ENCODE data around the gene NOXO1.
"Not testable (repeated sequence)": the region's sequence is repeated elsewhere in the genome, so short reads cannot be mapped to it uniquely, and the experiment has no call there.

Gene NOXO1

GRCh38 chr16:1965396-1966001 is 15.8 kb downstream of the NOXO1 start:
- DNase-seq (ENCODE audit: low read depth, low spot score): no peak
- H3K4me3 ChIP-seq (ENCODE audit: low read length): peak overlapping the region; percentile 79

GRCh38 chr16:1964506-1965395 is 16.5 kb downstream of the NOXO1 start, which contains the start of gene RPS2:
RPS2 (minus strand) TSS chr16:1964826; CDS start chr16:1964625, 201 bp downstream.
- H3K4me3 ChIP-seq (ENCODE audit: low read length): peak within 1 kb of the TSS; percentile 79
- DNase-seq (ENCODE audit: low read depth, low spot score): peak; percentile 97

- no peak for DNase-seq (ENCODE audit: low read depth, low spot score)
- peak overlapping the region; percentile 79 for H3K4me3 ChIP-seq (ENCODE audit: low read length)
Measured at GRCh38 chr16:1963806-1964505, 17.3 kb downstream of the NOXO1 start.

- not testable (repeated sequence) for DNase-seq (ENCODE audit: low read depth, low spot score)
- peak overlapping the region; percentile 79 for H3K4me3 ChIP-seq (ENCODE audit: low read length)
Measured at GRCh38 chr16:1962161-1963153, 18.8 kb downstream of the NOXO1 start.

GRCh38 chr16:1961651-1962067 is 19.6 kb downstream of the NOXO1 start:
- peak; percentile 41 for DNase-seq (ENCODE audit: low read depth, low spot score)
- 0 out of 2 replicates have a peak overlapping the region, but pooled peaks have one; percentile 3 for H3K4me3 ChIP-seq (ENCODE audit: low read length)

- DNase-seq (ENCODE audit: low read depth, low spot score): peak; percentile 68
- H3K4me3 ChIP-seq (ENCODE audit: low read length): peak overlapping the region; percentile 81
Measured at GRCh38 chr16:1960665-1961630, 20.3 kb downstream of the NOXO1 start.

GRCh38 chr16:1959269-1960039 is 21.8 kb downstream of the NOXO1 start, which contains the start of gene NDUFB10:
NDUFB10 (plus strand) TSS chr16:1959538; CDS start chr16:1959625, 87 bp downstream.
- peak; percentile 83 for DNase-seq (ENCODE audit: low read depth, low spot score)
- peak within 1 kb of the TSS; percentile 81 for H3K4me3 ChIP-seq (ENCODE audit: low read length)

GRCh38 chr16:1958715-1959268 is 22.5 kb downstream of the NOXO1 start:
- H3K4me3 ChIP-seq (ENCODE audit: low read length): peak overlapping the region; percentile 20
- DNase-seq (ENCODE audit: low read depth, low spot score): no peak

GRCh38 chr16:1958143-1958491 is 23.2 kb downstream of the NOXO1 start:
- not testable (repeated sequence) for DNase-seq (ENCODE audit: low read depth, low spot score); H3K4me3 ChIP-seq (ENCODE audit: low read length)

GRCh38 chr16:1957434-1958142 is 23.7 kb downstream of the NOXO1 start:
- H3K4me3 ChIP-seq (ENCODE audit: low read length); DNase-seq (ENCODE audit: low read depth, low spot score): not testable (repeated sequence)

GRCh38 chr16:1953734-1954133 is 27.5 kb downstream of the NOXO1 start:
- no peak overlapping the region for H3K4me3 ChIP-seq (ENCODE audit: low read length)

GRCh38 chr16:1950559-1950958 is 30.7 kb downstream of the NOXO1 start:
- no peak for DNase-seq (ENCODE audit: low read depth, low spot score)

More at GRCh38 chr16:1953734-1954133, 27.5 kb downstream of the NOXO1 start:
- DNase-seq (ENCODE audit: low read depth, low spot score): no peak

GRCh38 chr16:1950047-1950446 is 31.2 kb downstream of the NOXO1 start:
- DNase-seq (ENCODE audit: low read depth, low spot score): no peak
- H3K4me3 ChIP-seq (ENCODE audit: low read length): no peak overlapping the region

More at GRCh38 chr16:1950559-1950958, 30.7 kb downstream of the NOXO1 start:
- H3K4me3 ChIP-seq (ENCODE audit: low read length): no peak overlapping the region

GRCh38 chr16:1949507-1949906 is 31.8 kb downstream of the NOXO1 start:
- no peak overlapping the region for H3K4me3 ChIP-seq (ENCODE audit: low read length)
- no peak for DNase-seq (ENCODE audit: low read depth, low spot score)

- no peak overlapping the region for H3K4me3 ChIP-seq (ENCODE audit: low read length)
- DNase-seq (ENCODE audit: low read depth, low spot score): no peak
Measured at GRCh38 chr16:1947369-1947670, 33.9 kb downstream of the NOXO1 start.

All from Jurkat, Clone E6-1 (cell line).